ENCODE measurements around the gene SNX11.

- TF ChIP-seq CTCF (IDR thresholded peaks at IDR 0.05; ENCODE audit: insufficient read depth, low read length) (no peak), GABPA (IDR thresholded peaks at IDR 0.05; ENCODE audit: low read depth) (no peak), SPI1 (IDR thresholded peaks at IDR 0.05; ENCODE audit: borderline replicate concordance, low read depth) (no peak), POLR2AphosphoS5 (IDR thresholded peaks at IDR 0.05; ENCODE audit: low read depth) (no peak)
Measured at GRCh38 chr17:48152289-48152688, 44.7 kb downstream of the SNX11 start.

Data from HL-60 (cell line).